GM12865 (cell line): ENCODE data around the gene SRPK1.

ENCODE experiments used
- DNase-seq: peaks from one replicate; pipeline ENCODE4 v3.0.0; 2010; ENCODE audit warnings: low read depth
- H3K4me3 ChIP-seq: 2 replicates; pipeline ENCODE4 v1.5.1; 2011; ENCODE audit warnings: mild to moderate bottlenecking, low read depth, low read length, control low read depth
- CTCF ChIP-seq: IDR thresholded peaks from 2 replicates; pipeline ENCODE4 v1.5.1; 2011; ENCODE audit warnings: low read length, control low read depth, low read depth, inconsistent platforms; ENCODE audit not compliant: insufficient read depth; ENCODE audit errors: missing control alignments

SRPK1 gene

DNA sequence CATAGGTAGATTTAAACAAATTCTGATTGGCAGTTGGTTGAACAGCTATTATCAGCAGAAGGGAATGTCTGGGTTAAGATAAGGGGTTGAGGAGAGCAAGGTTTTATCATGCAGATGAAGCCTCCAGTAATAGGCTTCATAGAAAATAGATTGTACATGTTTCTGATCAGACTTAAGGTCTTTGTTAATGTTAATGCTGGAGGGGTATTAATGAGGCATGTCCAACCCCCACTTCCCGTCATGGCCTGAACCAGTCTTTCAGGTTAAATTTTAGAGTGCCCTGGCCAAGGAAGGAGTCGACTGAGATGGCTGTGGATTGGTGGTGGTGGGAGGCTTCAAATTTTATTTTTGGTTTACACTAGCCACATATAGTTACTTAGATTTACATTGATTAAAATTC, 136.7 kb downstream of the SRPK1 start:
- no peak overlapping the region for H3K4me3 ChIP-seq
- no peak for DNase-seq
- no peak for TF ChIP-seq CTCF
